Measurements from ENCODE around the gene ASIC2.

GRCh38 chr17:33052856-33053255 lies 240.2 kb downstream of the ASIC2 start:
- TF ChIP-seq EZH2 (IDR thresholded peaks at IDR 0.05; ENCODE audit: borderline replicate concordance, low read depth, low read length, severe bottlenecking): no peak
- TF ChIP-seq, protein P1, sequence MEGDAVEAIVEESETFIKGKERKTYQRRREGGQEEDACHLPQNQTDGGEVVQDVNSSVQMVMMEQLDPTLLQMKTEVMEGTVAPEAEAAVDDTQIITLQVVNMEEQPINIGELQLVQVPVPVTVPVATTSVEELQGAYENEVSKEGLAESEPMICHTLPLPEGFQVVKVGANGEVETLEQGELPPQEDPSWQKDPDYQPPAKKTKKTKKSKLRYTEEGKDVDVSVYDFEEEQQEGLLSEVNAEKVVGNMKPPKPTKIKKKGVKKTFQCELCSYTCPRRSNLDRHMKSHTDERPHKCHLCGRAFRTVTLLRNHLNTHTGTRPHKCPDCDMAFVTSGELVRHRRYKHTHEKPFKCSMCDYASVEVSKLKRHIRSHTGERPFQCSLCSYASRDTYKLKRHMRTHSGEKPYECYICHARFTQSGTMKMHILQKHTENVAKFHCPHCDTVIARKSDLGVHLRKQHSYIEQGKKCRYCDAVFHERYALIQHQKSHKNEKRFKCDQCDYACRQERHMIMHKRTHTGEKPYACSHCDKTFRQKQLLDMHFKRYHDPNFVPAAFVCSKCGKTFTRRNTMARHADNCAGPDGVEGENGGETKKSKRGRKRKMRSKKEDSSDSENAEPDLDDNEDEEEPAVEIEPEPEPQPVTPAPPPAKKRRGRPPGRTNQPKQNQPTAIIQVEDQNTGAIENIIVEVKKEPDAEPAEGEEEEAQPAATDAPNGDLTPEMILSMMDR (IDR thresholded peaks at IDR 0.05; ENCODE audit: extremely low read depth in 1 of 2, insufficient read depth in 1 of 2, low read depth in 1 of 2, low read length in 2 of 2): no peak
- TF ChIP-seq POLR2A (IDR thresholded peaks at IDR 0.05; ENCODE audit: low read depth, low read length): no peak
- TF ChIP-seq, protein P2, sequence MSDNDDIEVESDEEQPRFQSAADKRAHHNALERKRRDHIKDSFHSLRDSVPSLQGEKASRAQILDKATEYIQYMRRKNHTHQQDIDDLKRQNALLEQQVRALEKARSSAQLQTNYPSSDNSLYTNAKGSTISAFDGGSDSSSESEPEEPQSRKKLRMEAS (IDR thresholded peaks at IDR 0.05; ENCODE audit: insufficient read depth, insufficient read length): no peak
- TF ChIP-seq JUN (IDR thresholded peaks at IDR 0.05; ENCODE audit: borderline replicate concordance, insufficient read depth, insufficient read length, low read depth): no peak
- no peak for TF ChIP-seq MYC (IDR thresholded peaks at IDR 0.05; ENCODE audit: low read depth, low read length)
- TF ChIP-seq POLR2AphosphoS5 (IDR thresholded peaks at IDR 0.05; ENCODE audit: insufficient read depth, low read depth, low read length): no peak
- TF ChIP-seq FOS (IDR thresholded peaks at IDR 0.05; ENCODE audit: borderline replicate concordance, insufficient read depth, low read length): no peak
- no peak for TF ChIP-seq GATA2 (IDR thresholded peaks at IDR 0.05; ENCODE audit: insufficient read depth, insufficient read length, low read depth, low read length)

All from endothelial cell of umbilical vein (primary cell).